ENCODE data around the gene PRPF18.

PRPF18 gene

DNA sequence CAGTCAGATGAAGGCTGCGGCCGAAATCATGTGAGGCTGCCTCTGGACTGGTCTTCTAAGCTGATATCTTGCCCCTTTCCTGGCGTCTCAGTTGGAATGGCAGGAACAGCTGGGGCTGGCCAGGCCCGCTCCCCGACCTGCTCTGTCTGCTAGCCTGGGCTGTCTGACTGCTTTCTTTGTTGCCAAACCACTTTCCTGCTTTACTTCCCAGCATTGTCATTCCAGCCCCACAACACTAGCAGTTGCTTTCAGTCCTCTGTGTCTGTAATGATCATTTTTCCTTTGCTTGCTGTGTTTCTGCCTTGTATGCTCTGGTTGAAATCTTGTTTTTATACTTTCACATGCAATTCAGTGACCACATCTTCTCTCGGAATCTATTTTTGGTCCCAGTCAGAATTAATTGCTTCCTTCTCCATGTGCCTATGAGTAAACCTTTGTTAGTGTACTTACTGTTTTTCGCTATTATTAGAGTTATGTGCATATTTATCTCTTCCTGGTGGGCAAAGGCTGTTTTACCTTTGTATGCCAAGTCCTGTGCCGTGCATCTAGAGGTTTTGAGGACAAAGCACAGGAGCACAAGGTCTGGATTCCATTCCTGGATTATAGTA lies 21.6 kb downstream of the PRPF18 start:
- DNase-seq = no peak

GRCh38 chr10:13612654-13613373 lies 26.0 kb downstream of the PRPF18 start:
- DNase-seq = no peak

DNA sequence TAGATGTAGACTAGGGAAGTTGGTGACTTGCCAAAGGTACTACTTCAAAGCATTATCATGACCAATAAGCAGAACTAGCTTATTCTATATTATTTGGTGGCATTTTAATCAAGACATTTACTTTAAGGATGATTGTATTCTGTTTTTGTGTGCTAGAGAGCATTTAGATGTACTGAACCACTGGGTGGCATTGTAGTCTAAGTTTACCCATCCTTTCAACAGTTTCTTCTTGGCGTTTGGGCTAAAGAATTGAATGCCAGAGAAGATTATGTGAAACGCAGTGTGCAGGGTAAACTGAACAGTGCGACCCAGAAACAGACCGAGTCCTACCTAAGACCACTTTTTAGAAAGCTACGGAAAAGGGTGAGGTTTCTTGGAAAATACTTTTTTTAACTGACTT lies 26.8 kb downstream of the PRPF18 start:
- no peak for DNase-seq

DNA sequence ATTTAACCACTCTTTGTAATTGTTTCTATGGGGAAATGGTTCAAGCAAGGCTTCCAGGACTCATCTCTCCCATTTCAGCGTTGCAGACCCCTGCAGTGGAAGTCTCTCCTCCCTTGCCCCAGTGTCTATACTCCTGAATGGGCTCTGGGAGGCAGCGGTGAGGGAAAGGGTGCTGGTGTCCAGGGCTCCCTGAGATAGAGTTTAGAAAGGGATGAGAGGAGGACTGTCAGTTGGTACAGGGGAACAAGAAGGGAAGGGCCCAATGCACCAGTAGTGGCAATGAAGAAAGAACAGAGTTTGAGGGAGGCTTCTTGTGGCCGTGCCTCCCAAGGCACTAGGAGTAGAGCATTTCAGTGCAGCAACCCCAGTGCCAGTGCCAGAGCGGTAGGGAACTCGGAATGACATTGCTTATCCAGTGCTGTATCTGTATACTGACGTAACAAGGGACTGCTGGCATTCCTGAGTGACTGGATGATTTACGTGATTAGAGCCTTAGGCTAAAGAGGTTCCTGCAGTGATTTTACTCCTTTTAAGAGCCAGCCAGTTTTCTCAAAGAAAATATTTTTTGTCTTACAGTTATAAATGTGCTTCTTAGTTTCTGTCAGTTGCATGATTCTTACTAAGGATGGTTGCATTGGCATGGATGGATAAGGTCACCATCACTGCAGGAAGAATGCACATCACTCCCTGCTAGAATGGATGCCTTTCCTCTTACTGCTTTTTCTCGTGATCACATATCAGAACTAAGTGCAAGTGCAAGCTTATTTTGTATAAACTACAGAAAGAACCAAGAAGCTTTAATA lies 28.0 kb downstream of the PRPF18 start:
- no peak for DNase-seq

- DNase-seq = no peak
Measured at GRCh38 chr10:13615650-13616300, 29.0 kb downstream of the PRPF18 start.

DNA sequence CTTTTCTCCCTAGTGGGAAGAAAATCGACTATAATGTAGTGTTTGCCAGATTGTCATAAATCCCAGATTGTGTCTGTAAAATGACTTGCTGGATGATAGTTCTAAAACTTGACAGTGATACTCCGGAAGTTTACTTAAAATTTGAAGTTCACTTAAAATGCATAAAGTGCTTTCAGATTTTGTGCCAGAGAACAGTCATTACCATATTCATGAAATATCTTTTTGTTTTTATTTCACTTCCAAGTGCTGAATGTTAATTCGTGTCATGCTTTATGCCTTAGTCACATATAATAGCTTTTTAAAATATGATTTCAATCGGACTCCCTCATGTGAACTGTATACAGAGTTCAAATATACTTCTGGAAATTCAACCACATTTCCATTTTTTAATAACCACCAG lies 30.4 kb downstream of the PRPF18 start:
- no peak for DNase-seq

GRCh38 chr10:13621931-13622330 lies 35.2 kb downstream of the PRPF18 start:
- DNase-seq = no peak

DNA sequence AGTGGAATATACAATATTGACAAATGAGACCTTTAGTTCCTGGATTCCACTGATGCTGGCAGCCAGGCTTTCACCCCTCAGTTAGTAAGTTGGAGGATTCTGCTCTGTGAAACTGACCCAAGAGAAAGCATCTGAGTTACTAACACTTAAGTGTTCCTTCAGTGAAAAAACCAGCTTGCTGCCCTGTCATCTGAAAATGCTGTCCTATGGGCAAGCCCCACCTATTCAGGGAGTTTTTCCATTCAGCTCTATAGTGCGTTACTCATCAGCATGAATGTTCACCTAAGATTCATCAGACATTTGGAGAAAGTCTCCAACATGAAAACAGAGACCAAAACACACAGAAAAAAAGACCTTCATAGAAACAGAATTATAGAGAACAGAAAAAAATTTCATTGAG lies 37.9 kb downstream of the PRPF18 start:
- no peak for DNase-seq

GRCh38 chr10:13627459-13628310 lies 40.9 kb downstream of the PRPF18 start:
- DNase-seq = no peak

GRCh38 chr10:13628661-13629060 lies 41.9 kb downstream of the PRPF18 start:
- DNase-seq = no peak

DNA sequence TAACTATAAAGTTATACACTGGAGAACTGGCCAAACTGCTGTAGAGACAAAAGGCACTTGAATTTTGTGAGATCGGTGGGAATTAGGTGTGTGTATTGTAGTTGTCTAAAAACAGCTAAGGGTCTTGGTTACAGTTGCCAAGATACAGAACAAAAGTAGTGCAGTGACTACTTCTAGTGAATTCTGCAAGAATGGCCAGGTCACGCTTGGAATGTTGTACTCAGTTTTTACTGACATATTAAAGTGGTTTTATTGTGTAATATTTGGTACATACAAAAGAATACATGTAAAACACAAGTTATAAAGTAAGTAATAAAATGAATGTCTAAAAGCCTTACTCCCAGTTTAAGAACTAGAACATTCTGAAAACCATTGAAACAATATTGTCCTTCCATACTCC lies 42.4 kb downstream of the PRPF18 start:
- no peak for DNase-seq

DNA sequence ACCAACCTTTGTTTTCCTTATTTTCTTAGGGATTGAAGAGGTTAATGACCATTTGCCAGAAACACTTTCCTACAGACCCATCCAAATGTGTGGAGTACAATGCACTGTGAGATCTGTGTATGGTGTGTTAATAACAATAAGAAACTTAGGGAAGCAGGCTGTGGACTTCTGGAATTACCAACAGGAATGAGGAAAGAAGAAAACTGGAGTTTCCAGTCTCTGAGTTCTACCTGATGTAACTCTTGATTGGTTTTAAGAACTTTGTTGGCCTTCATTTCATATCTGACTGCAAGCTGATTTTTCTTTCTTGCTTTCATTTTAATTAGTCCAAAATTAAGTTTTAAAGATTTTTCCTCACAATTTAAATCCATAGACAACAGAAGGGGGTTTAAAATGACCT lies 43.5 kb downstream of the PRPF18 start:
- no peak for DNase-seq

GRCh38 chr10:13631594-13631993 lies 44.8 kb downstream of the PRPF18 start:
- no peak for DNase-seq

DNA sequence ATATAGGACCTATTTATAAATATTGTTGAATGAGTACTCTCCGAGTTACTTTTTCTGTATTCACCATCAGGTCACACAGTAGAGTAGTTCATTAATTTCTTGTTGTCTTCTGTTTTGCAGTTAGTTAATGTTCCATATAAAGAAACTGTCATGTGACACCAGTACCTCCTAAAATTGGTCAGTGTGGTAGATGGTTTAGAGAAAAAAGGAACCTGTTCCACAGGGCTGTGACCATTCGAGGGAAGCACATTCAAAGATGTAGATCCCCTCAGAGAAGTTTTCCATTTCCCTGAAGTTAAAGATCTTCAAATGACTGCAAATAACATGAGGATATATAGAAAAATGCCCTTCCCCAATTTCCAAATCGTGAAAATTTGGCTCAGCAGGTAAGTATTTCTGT lies 45.7 kb downstream of the PRPF18 start:
- no peak for DNase-seq

GRCh38 chr10:13632884-13633440 lies 46.2 kb downstream of the PRPF18 start:
- no peak for DNase-seq

DNA sequence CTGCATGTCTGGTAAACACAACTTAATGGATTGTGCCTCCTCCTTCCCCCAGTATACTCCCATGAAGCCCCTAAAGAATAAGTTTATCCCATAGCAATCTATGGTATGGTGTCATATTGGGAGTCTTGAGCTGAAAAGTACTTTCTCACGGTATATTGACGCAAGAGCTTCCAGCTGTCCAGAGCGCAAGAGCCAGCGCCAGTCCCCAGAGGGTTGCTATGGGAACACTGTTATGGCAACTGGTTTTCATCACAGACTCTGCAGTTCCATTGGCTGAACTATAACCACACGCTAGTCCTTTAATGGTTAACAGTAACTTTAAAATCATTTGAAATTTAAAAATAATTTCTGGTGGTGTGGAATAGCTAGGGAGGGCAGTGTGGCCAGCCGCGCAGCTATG lies 46.9 kb downstream of the PRPF18 start:
- no peak for DNase-seq

GRCh38 chr10:13634207-13634606 lies 47.4 kb downstream of the PRPF18 start:
- no peak for DNase-seq

DNA sequence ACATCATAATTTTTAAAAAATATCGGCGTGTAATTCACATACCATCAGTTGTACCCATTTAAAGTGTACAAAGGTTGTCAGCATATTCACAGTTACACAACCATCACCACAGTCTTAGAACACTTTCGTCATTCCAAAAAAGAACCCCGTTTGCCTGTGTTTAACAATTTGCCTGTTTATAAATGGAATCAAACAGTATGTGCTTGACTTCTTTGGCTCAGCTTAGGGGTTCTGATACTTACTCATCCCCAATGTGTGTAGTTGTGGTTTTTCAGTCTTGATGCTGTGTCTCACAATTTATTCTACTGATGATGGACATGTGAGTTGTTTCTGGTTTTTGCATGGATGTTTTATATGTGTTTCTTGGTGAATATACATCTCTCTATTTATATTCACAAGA lies 50.0 kb downstream of the PRPF18 start:
- no peak for DNase-seq

DNA sequence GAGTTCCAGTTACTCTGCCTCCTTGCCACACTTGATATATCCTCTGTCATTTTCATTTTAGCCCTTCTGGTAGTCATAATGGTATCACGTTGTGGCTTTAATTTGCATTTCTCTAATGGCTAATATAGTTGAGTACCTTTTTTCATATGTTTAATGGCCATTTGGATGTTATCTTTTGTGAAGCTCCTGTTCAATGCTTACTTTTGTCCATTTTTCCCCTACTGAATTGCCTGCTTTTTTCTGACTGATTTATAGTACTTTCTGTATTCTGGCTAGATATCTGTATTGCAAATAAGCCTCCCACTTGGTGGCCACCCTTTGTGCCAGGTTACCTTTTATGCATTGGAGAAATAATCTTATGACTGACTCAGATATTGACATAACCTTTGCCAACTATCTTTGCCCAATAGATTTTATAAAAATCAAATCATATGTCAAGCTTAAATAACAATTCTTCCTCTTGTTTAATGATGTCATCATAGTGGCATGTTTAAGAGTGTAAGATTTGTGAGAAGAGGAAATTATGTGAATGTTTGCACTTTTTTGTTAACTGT lies 50.6 kb downstream of the PRPF18 start:
- DNase-seq = no peak

DNA sequence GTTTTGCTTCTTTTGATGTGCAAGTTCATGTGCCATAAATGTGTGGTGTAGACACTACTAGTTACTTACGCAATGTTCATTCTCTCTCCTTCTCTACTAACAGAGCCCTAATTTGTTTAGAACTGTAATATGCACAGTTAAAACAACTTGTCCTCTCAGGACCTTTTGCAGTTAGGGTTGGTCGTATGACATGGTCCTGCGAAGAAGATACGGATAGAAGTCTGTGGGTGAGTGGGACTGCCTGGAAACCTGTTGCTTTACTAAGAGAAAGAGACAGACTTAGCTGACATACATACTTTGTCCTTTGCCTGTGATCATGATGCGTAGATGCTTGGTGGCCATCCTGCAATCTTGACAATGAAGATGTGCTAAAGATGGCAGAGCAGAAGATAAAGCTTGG lies 51.1 kb downstream of the PRPF18 start:
- no peak for DNase-seq

GRCh38 chr10:13642293-13642692 lies 55.5 kb downstream of the PRPF18 start:
- no peak for DNase-seq

- DNase-seq = no peak
Measured at GRCh38 chr10:13643016-13643415, 56.3 kb downstream of the PRPF18 start.

All from central memory CD4-positive, alpha-beta T cell (primary cell).